Ovary (tissue), 3 donors: ENCODE measurements around the gene SMC1A.

Experiments used
- CTCF ChIP-seq, 3 donors: fragments of 450-650 bp in 2 of 3; fragments of 200-600 bp in 1 of 3; IDR thresholded peaks; one replicate each; pipeline versions ENCODE4 v1.5.1 to v1.8.0; 2016 to 2022; ENCODE audit warnings: antibody characterized with exemption in 3 of 3, mild to moderate bottlenecking in 1 of 3
- POLR2A ChIP-seq: fragments of 450-650 bp; IDR thresholded peaks from one replicate; pipeline ENCODE4 v1.6.1; 2017; ENCODE audit warnings: antibody characterized with exemption, mild to moderate bottlenecking, moderate library complexity
- donor health status: DM: no; HTN: no; CAD: no.

- TF ChIP-seq CTCF (IDR thresholded peaks at IDR 0.05) (no peak), POLR2A (no peak)
Observed at GRCh38 chrX:53421125-53421524, 1.3 kb downstream of the SMC1A start.
